ENCODE results near the gene TRIM2.

DNA sequence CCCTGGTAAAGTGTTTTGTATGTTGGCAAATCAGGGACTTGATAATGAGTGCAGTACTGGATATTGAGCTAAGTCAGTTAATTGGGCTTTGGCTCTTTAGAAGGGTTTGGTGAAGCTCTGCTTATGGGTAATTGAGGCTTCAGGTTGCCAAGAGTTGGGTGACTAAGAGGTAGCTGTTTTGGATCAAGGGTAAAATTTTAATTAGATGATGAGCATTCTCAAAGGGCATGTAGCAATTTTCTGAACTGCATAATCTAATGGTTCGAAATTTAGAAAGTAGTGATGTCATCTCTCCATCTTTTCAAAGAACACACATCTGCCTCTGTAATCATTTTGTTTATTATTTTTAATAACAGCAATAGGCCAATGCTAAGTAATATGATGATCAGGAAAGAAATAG, 5.5 kb upstream of the TRIM2 start:
- TF ChIP-seq EP300 (IDR thresholded peaks at IDR 0.05; ENCODE audit: borderline replicate concordance in 1 of 2, low read depth in 2 of 2, low read length in 2 of 2) (no peak), SP1 (IDR thresholded peaks at IDR 0.05; ENCODE audit: low read depth, low read length) (no peak), CHD1 (IDR thresholded peaks at IDR 0.05; ENCODE audit: low read depth, low read length) (no peak), RBBP5 (IDR thresholded peaks at IDR 0.05; ENCODE audit: borderline replicate concordance, low read depth, low read length) (no peak), TCF12 (IDR thresholded peaks at IDR 0.05; ENCODE audit: low read depth, low read length) (no peak), SIX5 (IDR thresholded peaks at IDR 0.05; ENCODE audit: low read depth, low read length) (no peak), HDAC2 (IDR thresholded peaks at IDR 0.05; ENCODE audit: borderline replicate concordance in 1 of 2, low read depth in 2 of 2, low read length in 2 of 2) (no peak), GTF2F1 (IDR thresholded peaks at IDR 0.05; ENCODE audit: borderline replicate concordance, low read depth, low read length) (no peak), SIN3A (conservative IDR thresholded peaks at IDR 0.05 in 1 of 2, IDR thresholded peaks at IDR 0.05 in 1 of 2; ENCODE audit: low read depth in 1 of 2, low read length in 2 of 2) (no peak), GABPA (IDR thresholded peaks at IDR 0.05; ENCODE audit: borderline replicate concordance, insufficient read depth, low read length) (no peak), POLR2AphosphoS5 (IDR thresholded peaks at IDR 0.05; ENCODE audit: low read depth, low read length) (no peak)
- TF ChIP-seq, protein P1, sequence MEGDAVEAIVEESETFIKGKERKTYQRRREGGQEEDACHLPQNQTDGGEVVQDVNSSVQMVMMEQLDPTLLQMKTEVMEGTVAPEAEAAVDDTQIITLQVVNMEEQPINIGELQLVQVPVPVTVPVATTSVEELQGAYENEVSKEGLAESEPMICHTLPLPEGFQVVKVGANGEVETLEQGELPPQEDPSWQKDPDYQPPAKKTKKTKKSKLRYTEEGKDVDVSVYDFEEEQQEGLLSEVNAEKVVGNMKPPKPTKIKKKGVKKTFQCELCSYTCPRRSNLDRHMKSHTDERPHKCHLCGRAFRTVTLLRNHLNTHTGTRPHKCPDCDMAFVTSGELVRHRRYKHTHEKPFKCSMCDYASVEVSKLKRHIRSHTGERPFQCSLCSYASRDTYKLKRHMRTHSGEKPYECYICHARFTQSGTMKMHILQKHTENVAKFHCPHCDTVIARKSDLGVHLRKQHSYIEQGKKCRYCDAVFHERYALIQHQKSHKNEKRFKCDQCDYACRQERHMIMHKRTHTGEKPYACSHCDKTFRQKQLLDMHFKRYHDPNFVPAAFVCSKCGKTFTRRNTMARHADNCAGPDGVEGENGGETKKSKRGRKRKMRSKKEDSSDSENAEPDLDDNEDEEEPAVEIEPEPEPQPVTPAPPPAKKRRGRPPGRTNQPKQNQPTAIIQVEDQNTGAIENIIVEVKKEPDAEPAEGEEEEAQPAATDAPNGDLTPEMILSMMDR (IDR thresholded peaks at IDR 0.05; ENCODE audit: control extremely low read depth in 1 of 3, insufficient read depth in 1 of 3, low read depth in 1 of 3, low read length in 3 of 3): no peak
